ENCODE measurements around the gene FN1. TPM values are rescaled to one million over a fixed set of nuclear protein-coding genes. Genes with fewer than 3 reads are reported as not detected.

Gene FN1
- total RNA-seq, 1 donor from 2014 or later, result 83.2 TPM

DNA sequence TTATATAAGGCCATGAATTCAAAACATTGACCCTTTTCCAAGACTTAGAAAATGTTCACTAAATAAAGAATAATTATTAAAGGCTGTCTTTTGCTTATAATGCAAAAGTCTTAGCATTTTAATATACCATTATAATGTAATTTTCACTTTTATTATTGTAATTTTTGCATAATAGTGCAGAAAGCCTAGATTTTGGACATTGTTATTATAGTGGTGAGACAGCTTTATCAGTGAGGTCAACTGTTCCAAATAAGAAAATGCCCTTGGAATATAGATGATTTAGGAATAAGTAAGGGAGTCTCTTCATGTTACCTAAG, 67.4 kb downstream of the FN1 start:
- Histone ChIP-seq H3K36me3 (ENCODE audit: control insufficient read depth, insufficient read depth, low read length) (peaks cover 7% of the 10 kb centered on the region), H3K27me3 (ENCODE audit: control insufficient read depth, insufficient read depth, low read length) (no peaks in the 10 kb centered on the region), H3K4me3 (ENCODE audit: low read depth, low read length) (no peak overlapping the region)
- TF ChIP-seq, protein P1, sequence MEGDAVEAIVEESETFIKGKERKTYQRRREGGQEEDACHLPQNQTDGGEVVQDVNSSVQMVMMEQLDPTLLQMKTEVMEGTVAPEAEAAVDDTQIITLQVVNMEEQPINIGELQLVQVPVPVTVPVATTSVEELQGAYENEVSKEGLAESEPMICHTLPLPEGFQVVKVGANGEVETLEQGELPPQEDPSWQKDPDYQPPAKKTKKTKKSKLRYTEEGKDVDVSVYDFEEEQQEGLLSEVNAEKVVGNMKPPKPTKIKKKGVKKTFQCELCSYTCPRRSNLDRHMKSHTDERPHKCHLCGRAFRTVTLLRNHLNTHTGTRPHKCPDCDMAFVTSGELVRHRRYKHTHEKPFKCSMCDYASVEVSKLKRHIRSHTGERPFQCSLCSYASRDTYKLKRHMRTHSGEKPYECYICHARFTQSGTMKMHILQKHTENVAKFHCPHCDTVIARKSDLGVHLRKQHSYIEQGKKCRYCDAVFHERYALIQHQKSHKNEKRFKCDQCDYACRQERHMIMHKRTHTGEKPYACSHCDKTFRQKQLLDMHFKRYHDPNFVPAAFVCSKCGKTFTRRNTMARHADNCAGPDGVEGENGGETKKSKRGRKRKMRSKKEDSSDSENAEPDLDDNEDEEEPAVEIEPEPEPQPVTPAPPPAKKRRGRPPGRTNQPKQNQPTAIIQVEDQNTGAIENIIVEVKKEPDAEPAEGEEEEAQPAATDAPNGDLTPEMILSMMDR (IDR thresholded peaks at IDR 0.05; ENCODE audit: insufficient read depth, low read length, severe bottlenecking), result no peak
- FAIRE-seq (no peak), DNase-seq (ENCODE audit: low read depth) (no peak)

DNA sequence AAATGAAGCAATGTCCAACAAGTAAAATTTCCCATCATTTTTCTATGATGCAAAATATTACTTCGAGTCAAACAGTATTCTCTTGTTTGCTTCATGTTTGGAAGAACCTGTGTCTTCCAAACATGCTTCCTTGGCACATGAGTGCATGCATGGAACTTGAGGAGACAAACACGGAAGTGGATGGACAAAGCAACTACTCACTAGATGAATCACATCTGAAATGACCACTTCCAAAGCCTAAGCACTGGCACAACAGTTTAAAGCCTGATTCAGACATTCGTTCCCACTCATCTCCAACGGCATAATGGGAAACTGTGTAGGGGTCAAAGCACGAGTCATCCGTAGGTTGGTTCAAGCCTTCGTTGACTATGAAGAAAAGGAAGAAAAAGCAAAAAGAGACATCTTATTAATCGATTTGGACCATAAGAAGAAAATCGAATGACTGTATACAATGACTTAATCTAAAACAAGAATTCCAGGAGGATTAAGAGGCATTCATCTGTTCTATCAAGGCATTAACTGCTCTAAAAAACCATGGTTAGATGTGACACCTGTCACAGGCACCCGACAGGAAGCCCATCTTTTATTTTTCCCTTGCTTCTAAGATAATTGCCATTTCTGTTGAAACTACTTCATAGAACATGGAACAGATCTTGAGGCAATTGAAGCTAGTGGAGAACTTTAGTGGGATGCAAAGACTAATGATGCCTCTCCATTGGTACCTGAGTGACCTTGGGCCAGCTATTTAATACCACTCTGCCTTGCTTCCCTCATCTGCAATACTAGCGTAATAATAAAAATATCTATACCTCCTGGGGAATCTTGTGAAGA, 68.0 kb downstream of the FN1 start:
- TF ChIP-seq, protein P1 (IDR thresholded peaks at IDR 0.05; ENCODE audit: insufficient read depth, low read length, severe bottlenecking), result no peak
- Histone ChIP-seq H3K27me3 (ENCODE audit: control insufficient read depth, insufficient read depth, low read length) (no peaks in the 10 kb centered on the region), H3K36me3 (ENCODE audit: control insufficient read depth, insufficient read depth, low read length) (peaks cover 7% of the 10 kb centered on the region), H3K4me3 (ENCODE audit: low read depth, low read length) (no peak overlapping the region)
- DNase-seq (ENCODE audit: low read depth), result no peak
- peak; percentile 32 for FAIRE-seq

DNA sequence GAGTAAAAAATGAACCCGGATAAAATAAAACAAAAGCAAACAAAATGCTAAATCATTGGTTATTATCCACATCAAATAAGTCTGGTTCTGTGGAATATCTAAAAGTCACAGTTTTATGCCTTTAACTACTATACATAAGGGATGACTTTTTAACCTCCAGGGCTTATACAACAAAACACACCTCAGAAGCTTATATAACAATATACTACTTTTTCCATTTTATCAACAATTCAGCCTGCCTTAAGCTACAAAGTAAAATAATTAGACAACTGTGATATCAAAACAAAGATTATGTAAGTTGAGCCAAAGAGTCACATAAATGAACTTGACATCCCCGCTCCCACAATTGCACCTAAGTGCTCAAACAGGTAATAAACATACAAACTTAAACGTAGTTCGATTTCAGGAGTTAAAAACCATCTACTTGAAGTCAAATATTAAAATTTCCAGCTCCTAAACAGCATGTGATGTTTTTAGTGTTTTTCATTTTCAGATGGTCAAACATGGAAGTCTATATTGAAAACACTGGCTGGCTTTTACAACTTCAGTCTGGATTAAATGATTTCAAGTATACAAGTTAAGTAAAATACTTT, 69.3 kb downstream of the FN1 start:
- FAIRE-seq (no peak), DNase-seq (ENCODE audit: low read depth) (no peak)
- H3K27me3 ChIP-seq (ENCODE audit: control insufficient read depth, insufficient read depth, low read length), result no peaks in the 10 kb centered on the region
- peaks cover 10% of the 10 kb centered on the region for H3K36me3 ChIP-seq (ENCODE audit: control insufficient read depth, insufficient read depth, low read length)
- TF ChIP-seq, protein P1 (IDR thresholded peaks at IDR 0.05; ENCODE audit: insufficient read depth, low read length, severe bottlenecking), result no peak
- no peak overlapping the region for H3K4me3 ChIP-seq (ENCODE audit: low read depth, low read length)

DNA sequence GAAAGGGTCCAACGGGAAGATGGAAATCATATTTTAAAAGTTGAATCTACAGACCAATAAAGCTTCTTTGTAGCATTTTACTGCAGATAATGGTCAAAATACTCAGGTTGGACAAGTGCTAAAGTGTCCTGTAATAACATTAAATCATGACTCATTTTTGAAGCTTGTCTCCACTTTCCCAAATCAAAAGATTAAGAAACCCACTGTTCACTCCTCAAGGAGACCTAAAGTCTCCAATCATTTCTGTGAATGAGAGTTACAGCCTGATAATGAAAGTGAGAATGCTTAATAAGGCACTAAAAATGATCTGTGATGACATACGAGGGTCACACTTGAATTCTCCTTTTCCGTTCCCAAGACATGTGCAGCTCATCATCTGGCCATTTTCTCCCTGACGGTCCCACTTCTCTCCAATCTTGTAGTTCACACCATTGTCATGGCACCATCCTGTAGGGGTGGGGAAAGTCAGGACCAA, 70.6 kb downstream of the FN1 start:
- H3K27me3 ChIP-seq (ENCODE audit: control insufficient read depth, insufficient read depth, low read length), result no peaks in the 10 kb centered on the region
- DNase-seq (ENCODE audit: low read depth) (no peak), FAIRE-seq (no peak)
- peaks cover 10% of the 10 kb centered on the region for H3K36me3 ChIP-seq (ENCODE audit: control insufficient read depth, insufficient read depth, low read length)
- no peak overlapping the region for H3K4me3 ChIP-seq (ENCODE audit: low read depth, low read length)
- TF ChIP-seq, protein P1 (IDR thresholded peaks at IDR 0.05; ENCODE audit: insufficient read depth, low read length, severe bottlenecking), result no peak

DNA sequence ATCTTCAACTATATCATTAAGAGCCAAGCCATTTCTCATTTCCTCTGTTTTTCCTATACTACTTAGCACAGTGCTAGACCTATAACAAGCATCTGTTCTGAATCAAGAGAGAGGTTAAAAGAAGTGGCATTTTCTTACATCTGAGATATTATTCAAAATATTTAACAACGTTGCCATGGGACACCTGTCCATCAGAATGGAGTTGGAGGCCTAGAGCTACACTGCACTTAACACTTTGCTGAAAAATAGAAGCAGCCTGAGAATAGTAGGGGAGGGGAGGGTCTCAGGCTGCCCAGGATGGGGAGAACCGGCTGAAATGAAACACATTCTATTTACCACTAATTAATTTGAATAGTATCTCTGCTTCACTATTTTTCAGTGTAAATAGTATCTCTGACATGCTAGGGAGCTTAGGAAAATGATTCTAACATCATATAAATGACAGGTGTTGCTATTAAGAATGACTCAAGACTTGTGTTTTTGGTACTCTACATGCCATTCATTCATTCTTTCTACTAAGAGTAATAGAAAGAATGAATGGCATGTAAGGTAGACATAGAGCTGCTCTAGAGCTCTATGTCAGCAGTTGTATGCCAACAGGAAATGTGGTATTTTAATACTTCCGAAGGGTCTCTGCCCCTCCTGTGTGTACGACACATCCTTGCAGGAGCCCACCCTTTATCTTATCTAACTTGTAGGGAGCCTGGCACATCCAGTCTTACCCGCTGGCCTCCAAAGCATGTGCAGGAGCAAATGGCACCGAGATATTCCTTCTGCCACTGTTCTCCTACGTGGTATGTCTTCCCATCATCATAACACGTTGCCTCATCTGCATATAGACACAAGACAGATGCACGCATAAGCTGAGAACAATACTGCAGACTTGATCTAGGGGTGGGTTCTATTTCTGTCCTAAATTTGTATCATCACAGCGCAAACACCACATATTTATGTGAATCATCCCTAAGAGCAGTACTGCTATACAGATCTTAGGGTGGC, 71.4 kb downstream of the FN1 start:
- Histone ChIP-seq H3K27me3 (ENCODE audit: control insufficient read depth, insufficient read depth, low read length) (no peaks in the 10 kb centered on the region), H3K36me3 (ENCODE audit: control insufficient read depth, insufficient read depth, low read length) (peaks cover 12% of the 10 kb centered on the region), H3K4me3 (ENCODE audit: low read depth, low read length) (no peak overlapping the region)
- peak; percentile 11 for DNase-seq (ENCODE audit: low read depth)
- FAIRE-seq, result peak; percentile 58
- TF ChIP-seq, protein P1 (IDR thresholded peaks at IDR 0.05; ENCODE audit: insufficient read depth, low read length, severe bottlenecking), result no peak
